Astrocyte (in vitro differentiated cells and primary cell): ENCODE measurements around the gene NCKAP5L. TPM values are rescaled to one million over a fixed set of nuclear protein-coding genes. Genes with fewer than 3 reads are reported as not detected.
"Not testable (repeated sequence)": the region's sequence is repeated elsewhere in the genome, so short reads cannot be mapped to it uniquely, and the experiment has no call there.

Source experiments
- DNase-seq: peaks from one replicate; pipeline ENCODE4 v3.0.0-alpha.2; 2010; ENCODE audit warnings: low read depth
- FAIRE-seq: peaks from 2 replicates; lab custom pipeline; 2011; peaks lifted over from hg19 to GRCh38; lab: Jason Lieb, UNC
- H2AFZ ChIP-seq: 2 replicates; pipeline ENCODE4 v1.6.0; 2012; ENCODE audit warnings: low read depth, low read length, inconsistent platforms
- H3K27ac ChIP-seq: 2 replicates; pipeline ENCODE4 v1.5.1; 2011; ENCODE audit warnings: low read depth, low read length, inconsistent platforms
- H3K27me3 ChIP-seq: 2 replicates; pipeline ENCODE4 v1.6.0; 2011; ENCODE audit warnings: low read length, inconsistent platforms; ENCODE audit not compliant: insufficient read depth
- H3K36me3 ChIP-seq: 2 replicates; pipeline ENCODE4 v1.5.1; 2011; ENCODE audit warnings: low read length, inconsistent platforms; ENCODE audit not compliant: insufficient read depth
- H3K4me1 ChIP-seq: 2 replicates; pipeline ENCODE4 v1.5.1; 2011; ENCODE audit warnings: low read length, inconsistent platforms; ENCODE audit not compliant: insufficient read depth
- H3K4me2 ChIP-seq: 2 replicates; pipeline ENCODE4 v1.6.0; 2012; ENCODE audit warnings: low read length, inconsistent platforms
- H3K4me3 ChIP-seq: 2 replicates; pipeline ENCODE4 v1.5.1; 2011; ENCODE audit warnings: low read depth, mild to moderate bottlenecking, low read length, inconsistent platforms; ENCODE audit not compliant: insufficient read depth
- H3K79me2 ChIP-seq: 2 replicates; pipeline ENCODE4 v1.6.0; 2012; ENCODE audit warnings: mild to moderate bottlenecking, low read length, inconsistent platforms; ENCODE audit not compliant: insufficient read depth
- H3K9ac ChIP-seq: 2 replicates; pipeline ENCODE4 v1.6.0; 2012; ENCODE audit warnings: mild to moderate bottlenecking, low read length, inconsistent platforms
- H3K9me3 ChIP-seq: 2 replicates; pipeline ENCODE4 v1.5.1; 2012; ENCODE audit warnings: low read depth, mild to moderate bottlenecking, low read length, inconsistent platforms; ENCODE audit not compliant: insufficient read depth
- H4K20me1 ChIP-seq: 2 replicates; pipeline ENCODE4 v1.6.0; 2012; ENCODE audit warnings: low read length, inconsistent platforms; ENCODE audit not compliant: insufficient read depth
- H3K27ac Mint-ChIP-seq: one replicate; pipeline ENCODE4 v1.8.0; 2021; ENCODE audit warnings: mild to moderate bottlenecking, mixed read lengths; ENCODE audit not compliant: unreplicated experiment
- H3K27me3 Mint-ChIP-seq: one replicate; pipeline ENCODE4 v1.8.0; 2021; ENCODE audit warnings: low read depth, mixed read lengths; ENCODE audit not compliant: unreplicated experiment
- H3K36me3 Mint-ChIP-seq: one replicate; pipeline ENCODE4 v1.8.0; 2021; ENCODE audit warnings: low read depth, mixed read lengths; ENCODE audit not compliant: unreplicated experiment
- H3K4me1 Mint-ChIP-seq: one replicate; pipeline ENCODE4 v1.8.0; 2021; ENCODE audit warnings: low read depth, mixed read lengths; ENCODE audit not compliant: unreplicated experiment
- H3K4me3 Mint-ChIP-seq: one replicate; pipeline ENCODE4 v1.8.0; 2021; ENCODE audit warnings: mild to moderate bottlenecking, moderate library complexity, mixed read lengths; ENCODE audit not compliant: unreplicated experiment
- H3K9me3 Mint-ChIP-seq: one replicate; pipeline ENCODE4 v1.8.0; 2021; ENCODE audit warnings: mild to moderate bottlenecking, mixed read lengths; ENCODE audit not compliant: unreplicated experiment
- EZH2 ChIP-seq: IDR thresholded peaks from 2 replicates; pipeline ENCODE4 v1.6.1; 2012; ENCODE audit warnings: mild to moderate bottlenecking, low read length, inconsistent platforms; ENCODE audit not compliant: insufficient read depth
- total RNA-seq: library from RNA; stranded (reverse); gene quantifications from 2 replicates; pipeline ENCODE4 v1.2.1, GENCODE V29; 2021
- TF ChIP-seq, protein P1 (sequence below): IDR thresholded peaks from 2 replicates; pipeline ENCODE4 v1.5.1; 2011; ENCODE audit warnings: low read depth, mild to moderate bottlenecking, inconsistent platforms, low read length, moderate library complexity; ENCODE audit not compliant: insufficient read depth

NCKAP5L gene
- total RNA-seq, 1 donor from 2014 or later = 59.5 TPM

DNA sequence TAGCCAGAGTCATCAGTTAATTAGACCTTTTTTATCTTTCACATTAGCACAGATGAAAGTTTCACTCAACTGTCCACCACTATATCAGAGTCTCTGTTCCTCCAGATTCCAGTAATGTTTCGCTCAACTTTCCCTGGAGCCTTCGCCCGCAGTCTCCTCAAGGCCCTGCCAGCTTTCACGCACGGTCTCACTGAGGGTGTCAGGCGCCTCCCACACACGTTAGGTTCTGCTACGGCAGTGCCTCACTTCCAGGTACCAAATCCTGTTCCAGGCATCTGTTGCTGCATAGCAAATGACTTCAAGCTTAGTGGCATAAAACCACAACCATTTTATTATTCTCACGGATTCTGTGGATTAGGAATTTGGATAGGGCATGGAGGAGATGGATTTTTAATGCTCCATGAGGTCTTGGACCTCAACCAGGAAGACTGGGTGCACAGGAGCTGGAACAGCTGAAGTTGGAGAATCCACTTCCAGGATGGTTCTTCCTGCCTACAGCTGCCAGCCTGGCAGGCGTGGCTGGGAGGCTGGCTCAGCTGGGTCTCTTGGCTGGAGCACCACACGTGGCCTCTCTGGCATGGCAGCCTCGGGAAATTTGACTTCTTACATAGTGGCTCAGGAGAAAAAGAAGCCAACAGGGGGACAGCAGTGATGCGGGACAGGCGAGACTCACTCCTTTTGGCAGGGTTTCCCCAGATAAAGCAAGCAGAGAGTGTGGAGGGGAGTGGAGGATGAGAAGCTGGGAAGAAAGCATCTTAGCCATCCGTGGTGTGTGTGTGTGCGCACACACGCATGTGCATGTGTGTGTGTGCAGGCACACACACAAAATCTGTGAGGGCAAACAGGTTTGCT lies 36.0 kb upstream of the NCKAP5L start:
- FAIRE-seq (no peak), DNase-seq (no peak)
- H3K27me3 ChIP-seq = peaks cover 8% of the 10 kb centered on the region
- H3K4me3 Mint-ChIP-seq = no peak overlapping the region
- H3K4me3 ChIP-seq = no peak overlapping the region
- H3K36me3 Mint-ChIP-seq = no peaks in the 10 kb centered on the region
- peaks cover 4% of the 10 kb centered on the region for H3K4me1 ChIP-seq
- peaks cover 13% of the 10 kb centered on the region for H3K4me1 Mint-ChIP-seq
- H3K4me2 ChIP-seq = no peak overlapping the region
- H3K36me3 ChIP-seq = no peaks in the 10 kb centered on the region
- peaks cover 42% of the 10 kb centered on the region for H3K27me3 Mint-ChIP-seq
- no peak overlapping the region for H2AFZ ChIP-seq
- H4K20me1 ChIP-seq = no peaks in the 10 kb centered on the region
- no peak overlapping the region for H3K9ac ChIP-seq
- H3K9me3 Mint-ChIP-seq = peaks cover 3% of the 10 kb centered on the region
- H3K79me2 ChIP-seq = no peaks in the 10 kb centered on the region
- no peak overlapping the region for H3K27ac ChIP-seq
- no peaks in the 10 kb centered on the region for H3K9me3 ChIP-seq
- TF ChIP-seq, protein P1, sequence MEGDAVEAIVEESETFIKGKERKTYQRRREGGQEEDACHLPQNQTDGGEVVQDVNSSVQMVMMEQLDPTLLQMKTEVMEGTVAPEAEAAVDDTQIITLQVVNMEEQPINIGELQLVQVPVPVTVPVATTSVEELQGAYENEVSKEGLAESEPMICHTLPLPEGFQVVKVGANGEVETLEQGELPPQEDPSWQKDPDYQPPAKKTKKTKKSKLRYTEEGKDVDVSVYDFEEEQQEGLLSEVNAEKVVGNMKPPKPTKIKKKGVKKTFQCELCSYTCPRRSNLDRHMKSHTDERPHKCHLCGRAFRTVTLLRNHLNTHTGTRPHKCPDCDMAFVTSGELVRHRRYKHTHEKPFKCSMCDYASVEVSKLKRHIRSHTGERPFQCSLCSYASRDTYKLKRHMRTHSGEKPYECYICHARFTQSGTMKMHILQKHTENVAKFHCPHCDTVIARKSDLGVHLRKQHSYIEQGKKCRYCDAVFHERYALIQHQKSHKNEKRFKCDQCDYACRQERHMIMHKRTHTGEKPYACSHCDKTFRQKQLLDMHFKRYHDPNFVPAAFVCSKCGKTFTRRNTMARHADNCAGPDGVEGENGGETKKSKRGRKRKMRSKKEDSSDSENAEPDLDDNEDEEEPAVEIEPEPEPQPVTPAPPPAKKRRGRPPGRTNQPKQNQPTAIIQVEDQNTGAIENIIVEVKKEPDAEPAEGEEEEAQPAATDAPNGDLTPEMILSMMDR = no peak
- TF ChIP-seq EZH2 = no peak
- H3K27ac Mint-ChIP-seq = no peak overlapping the region

DNA sequence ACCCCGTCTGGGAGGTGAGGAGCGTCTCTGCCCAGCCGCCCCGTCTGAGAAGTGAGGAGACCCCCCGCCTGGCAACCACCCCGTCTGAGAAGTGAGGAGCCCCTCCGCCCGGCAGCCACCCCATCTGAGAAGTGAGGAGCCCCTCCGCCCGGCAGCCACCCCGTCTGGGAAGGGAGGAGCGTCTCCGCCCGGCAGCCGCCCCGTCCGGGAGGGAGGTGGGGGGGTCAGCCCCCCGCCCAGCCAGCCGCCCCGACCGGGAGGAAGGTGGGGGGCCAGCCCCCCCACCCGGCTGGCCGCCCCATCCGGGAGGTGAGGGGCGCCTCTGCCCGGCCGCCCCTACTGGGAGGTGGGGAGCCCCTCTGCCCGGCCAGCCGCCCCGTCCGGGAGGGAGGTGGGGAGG lies 32.7 kb upstream of the NCKAP5L start:
- not testable (repeated sequence) for H3K4me2 ChIP-seq, H3K27ac Mint-ChIP-seq, H3K9me3 ChIP-seq, H3K36me3 ChIP-seq, DNase-seq, H3K4me1 ChIP-seq, FAIRE-seq, H3K27me3 ChIP-seq, H3K4me1 Mint-ChIP-seq, H4K20me1 ChIP-seq, H2AFZ ChIP-seq, H3K9ac ChIP-seq, H3K79me2 ChIP-seq, H3K4me3 ChIP-seq, H3K36me3 Mint-ChIP-seq, H3K9me3 Mint-ChIP-seq, H3K27ac ChIP-seq, H3K4me3 Mint-ChIP-seq
- peaks cover 43% of the 10 kb centered on the region for H3K27me3 Mint-ChIP-seq

DNA sequence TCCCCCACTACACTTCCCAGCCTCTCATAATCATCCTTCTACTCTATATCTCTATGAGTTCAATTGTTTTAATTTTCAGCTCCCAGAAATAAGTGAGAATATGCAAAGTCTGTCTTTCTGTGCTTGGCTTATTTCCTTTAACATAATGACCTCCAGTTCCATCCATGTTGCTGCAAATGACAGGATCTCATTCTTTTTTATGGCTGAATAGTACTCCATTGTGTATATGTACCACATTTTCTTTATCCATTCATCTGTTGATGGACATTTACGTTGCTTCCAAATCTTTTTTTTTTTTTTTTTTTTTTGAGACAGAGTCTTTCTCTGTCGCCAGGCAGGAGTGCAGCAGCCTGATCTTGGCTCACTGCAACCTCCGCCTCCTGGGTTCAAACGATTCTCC lies 27.7 kb upstream of the NCKAP5L start:
- H3K79me2 ChIP-seq, H4K20me1 ChIP-seq, H3K27ac ChIP-seq, H3K9me3 ChIP-seq, H3K36me3 Mint-ChIP-seq, H3K4me3 Mint-ChIP-seq, DNase-seq, H3K27ac Mint-ChIP-seq, H2AFZ ChIP-seq, H3K4me1 ChIP-seq, H3K4me1 Mint-ChIP-seq, H3K9ac ChIP-seq, H3K9me3 Mint-ChIP-seq, FAIRE-seq, H3K4me2 ChIP-seq, H3K4me3 ChIP-seq, H3K36me3 ChIP-seq: not testable (repeated sequence)
- peaks cover 23% of the 10 kb centered on the region for H3K27me3 ChIP-seq
- H3K27me3 Mint-ChIP-seq = peaks cover 31% of the 10 kb centered on the region
